ENCODE data around the gene PLCXD3.

The PLCXD3 gene

GRCh38 chr5:41558295-41558694 lies 47.9 kb upstream of the PLCXD3 start (continued):
- no peak for TF ChIP-seq PRDM6 (tag by site-specific recombination; IDR thresholded peaks at IDR 0.05)

- no peaks in the 10 kb centered on the region for H3K9me3 ChIP-seq (ENCODE audit: control insufficient read depth, insufficient read depth, low read depth, low read length)
- ChIA-PET POLR2A (no interaction called here), CTCF (no interaction called here)
- TF ChIP-seq ZNF677 (tag by site-specific recombination; IDR thresholded peaks at IDR 0.05) (no peak), ZNF121 (tag by site-specific recombination; IDR thresholded peaks at IDR 0.05) (no peak), ZNF18 (tag by site-specific recombination; IDR thresholded peaks at IDR 0.05) (no peak), ZNF629 (tag by site-specific recombination; IDR thresholded peaks at IDR 0.05) (no peak), ZNF16 (tag by site-specific recombination; IDR thresholded peaks at IDR 0.05; ENCODE audit: low read depth) (no peak), ZNF169 (tag by site-specific recombination; IDR thresholded peaks at IDR 0.05) (no peak), ZNF561 (tag by site-specific recombination; IDR thresholded peaks at IDR 0.05; ENCODE audit: borderline replicate concordance) (no peak), ZNF311 (tag by site-specific recombination; IDR thresholded peaks at IDR 0.05; ENCODE audit: borderline replicate concordance) (no peak)
- no peak overlapping the region for H3K4me3 ChIP-seq (ENCODE audit: low read depth, low read length)
- no peak overlapping the region for H3K27ac ChIP-seq (ENCODE audit: extremely low read depth, low read depth, low read length)
- H3K36me3 ChIP-seq (ENCODE audit: control insufficient read depth in 2 of 2, insufficient read depth in 1 of 2, low read length in 2 of 2) = no peaks in the 10 kb centered on the region
- H3K4me1 ChIP-seq (ENCODE audit: control insufficient read depth, insufficient read depth, low read length) = no peaks in the 10 kb centered on the region
Measured at GRCh38 chr5:41547991-41548390, 37.6 kb upstream of the PLCXD3 start.

GRCh38 chr5:41542183-41542582 lies 31.8 kb upstream of the PLCXD3 start:
- Histone ChIP-seq H3K27ac (ENCODE audit: extremely low read depth, low read depth, low read length) (no peak overlapping the region), H3K4me1 (ENCODE audit: control insufficient read depth, insufficient read depth, low read length) (no peaks in the 10 kb centered on the region), H3K9me3 (ENCODE audit: control insufficient read depth, insufficient read depth, low read depth, low read length) (no peaks in the 10 kb centered on the region), H3K4me3 (ENCODE audit: low read depth, low read length) (no peak overlapping the region), H3K36me3 (ENCODE audit: control insufficient read depth in 2 of 2, insufficient read depth in 1 of 2, low read length in 2 of 2) (no peaks in the 10 kb centered on the region)
- POLR2A ChIA-PET = no interaction called here
- TF ChIP-seq ZBTB48 (tag by site-specific recombination; IDR thresholded peaks at IDR 0.05) = no peak
- TF ChIP-seq TRIM28 (IDR thresholded peaks at IDR 0.05; ENCODE audit: borderline replicate concordance, low read length) = no peak
- no peak for TF ChIP-seq ZNF280C (tag by site-specific recombination; IDR thresholded peaks at IDR 0.05)
- no peak for TF ChIP-seq ZNF600 (tag by site-specific recombination; IDR thresholded peaks at IDR 0.05)
- no peak for TF ChIP-seq ZNF391 (tag by site-specific recombination; IDR thresholded peaks at IDR 0.05; ENCODE audit: borderline replicate concordance, low read depth)
- TF ChIP-seq ZNF549 (tag by site-specific recombination; IDR thresholded peaks at IDR 0.05) = no peak
- no peak for TF ChIP-seq GLI4 (tag by site-specific recombination; IDR thresholded peaks at IDR 0.05)
- TF ChIP-seq ZBTB21 (tag by site-specific recombination; IDR thresholded peaks at IDR 0.05) = no peak
- no peak for TF ChIP-seq ZNF776 (tag by site-specific recombination; IDR thresholded peaks at IDR 0.05; ENCODE audit: borderline replicate concordance)
- TF ChIP-seq PRDM4 (tag by site-specific recombination; IDR thresholded peaks at IDR 0.05) = no peak
- no peak for TF ChIP-seq IKZF3 (tag by site-specific recombination; IDR thresholded peaks at IDR 0.05)
- no peak for TF ChIP-seq ZNF585B (tag by site-specific recombination; IDR thresholded peaks at IDR 0.05)
- TF ChIP-seq ZNF354C (tag by site-specific recombination; IDR thresholded peaks at IDR 0.05; ENCODE audit: borderline replicate concordance, low read depth) = no peak
- CTCF ChIA-PET = no interaction called here

Measured in HEK293 (cell line).